K562 (cell line): ENCODE results near the gene KIF5A. TPM values are rescaled to one million over a fixed set of nuclear protein-coding genes. Genes with fewer than 3 reads are reported as not detected.

Experiments
- BCOR ChIP-seq: fragments of 450-650 bp; IDR thresholded peaks from 2 replicates; pipeline ENCODE4 v1.6.1; 2016
- CAMTA2 ChIP-seq: fragments of 250-450 bp; sonication (Bioruptor Pico); conservative IDR thresholded peaks from 2 replicates; pipeline ENCODE4 v1.5.1; 2022
- ELF1 ChIP-seq: fragments of 200-800 bp; sonication (Bioruptor generic); IDR thresholded peaks from 2 replicates; pipeline ENCODE4 v1.6.1; 2016; ENCODE audit warnings: missing genetic modification characterization, missing compliant biosample characterization
- ESRRB ChIP-seq: fragments of 250-450 bp; sonication (Bioruptor Pico); IDR thresholded peaks from 2 replicates; pipeline ENCODE4 v1.5.0; 2020; ENCODE audit warnings: mild to moderate bottlenecking, moderate library complexity, borderline replicate concordance
- GABPA ChIP-seq: fragments of 200-800 bp; sonication (Bioruptor generic); conservative IDR thresholded peaks from 2 replicates; pipeline ENCODE4 v1.6.1; 2016; ENCODE audit warnings: low read depth, missing genetic modification characterization, missing compliant biosample characterization
- GATAD2A ChIP-seq: fragments of 450-650 bp; IDR thresholded peaks from 2 replicates; pipeline ENCODE4 v1.6.1; 2017
- HDAC2 ChIP-seq: fragments of 450-650 bp; IDR thresholded peaks from 2 replicates; pipeline ENCODE4 v1.6.1; 2016; ENCODE audit warnings: mild to moderate bottlenecking
- HLTF ChIP-seq: fragments of 450-650 bp; IDR thresholded peaks from 2 replicates; pipeline ENCODE4 v1.6.1; 2016
- HNRNPK ChIP-seq: fragments of 200-400 bp; formaldehyde crosslinking; IDR thresholded peaks from one replicate; pipeline ENCODE4 v1.6.1; 2018; ENCODE audit warnings: mild to moderate bottlenecking, low read depth, low read length; ENCODE audit not compliant: poor library complexity, severe bottlenecking
- MAFG ChIP-seq: fragments of 450-650 bp; conservative IDR thresholded peaks from 2 replicates; pipeline ENCODE4 v1.6.1; 2016; ENCODE audit warnings: missing genetic modification characterization, missing compliant biosample characterization
- NR4A1 ChIP-seq, 2 experiments: fragments of 250-450 bp in 1 of 2; fragments of 450-650 bp in 1 of 2; sonication (Bioruptor Pico) in 1 of 2; IDR thresholded peaks; 2 replicates each; pipeline versions ENCODE4 v1.4.0 to v1.6.1; 2016 to 2020; ENCODE audit warnings: mild to moderate bottlenecking in 2 of 2, missing compliant biosample characterization in 1 of 2, missing genetic modification characterization in 1 of 2, moderate library complexity in 1 of 2
- RFX7 ChIP-seq: fragments of 250-450 bp; sonication (Bioruptor Pico); IDR thresholded peaks from 2 replicates; pipeline ENCODE4 v1.5.1; 2021; ENCODE audit warnings: mild to moderate bottlenecking
- SOX6 ChIP-seq: fragments of 450-650 bp; IDR thresholded peaks from 2 replicates; pipeline ENCODE4 v1.6.1; 2014; ENCODE audit warnings: mild to moderate bottlenecking
- TCF3 ChIP-seq: sonication (generic); formaldehyde crosslinking; IDR thresholded peaks from 2 replicates; pipeline ENCODE4 v1.4.0; 2020; ENCODE audit warnings: mild to moderate bottlenecking, missing genetic modification reagents
- TRIM24 ChIP-seq, 2 experiments: fragments of 450-650 bp; IDR thresholded peaks; 2 replicates each; pipeline ENCODE4 v1.6.1; 2016
- ZKSCAN1 ChIP-seq: fragments of 150-350 bp; IDR thresholded peaks from 2 replicates; pipeline ENCODE4 v1.6.1; 2016; ENCODE audit warnings: low read depth, low read length
- ZNF347 ChIP-seq: fragments of 450-650 bp; formaldehyde crosslinking; IDR thresholded peaks from 2 replicates; pipeline ENCODE4 v1.4.0; 2020; ENCODE audit warnings: low read depth, mild to moderate bottlenecking, moderate library complexity
- ZNF41 ChIP-seq: fragments of 250-450 bp; sonication (Bioruptor Pico); conservative IDR thresholded peaks from 2 replicates; pipeline ENCODE4 v1.4.0; 2020; ENCODE audit warnings: mild to moderate bottlenecking
- polyA plus RNA-seq, 8 experiments: library from polyadenylated mRNA; depleted of rRNA in 4 of 8; stranded (reverse) in 5 of 8; unstranded in 3 of 8; fragments of >200 nt; fragmentation: Nextera tagmentation in 2 of 8; fragmentation: Illumina TruSeq in 1 of 8; extraction: Ambion mirVana in 2 of 8; extraction: Trizol in 1 of 8; gene quantifications; 2 replicates each; pipeline versions ENCODE4 v1.2.1 to v1.2.3, GENCODE V29; 2011 to 2014; ENCODE audit warnings: inconsistent platforms in 1 of 8, missing spikeins in 1 of 8
- total RNA-seq, 7 experiments: library from RNA; depleted of rRNA in 6 of 7; stranded (reverse); fragments of >200 nt in 6 of 7; fragmentation: Illumina TruSeq in 2 of 7; extraction: Trizol in 2 of 7; gene quantifications; 2 replicates each; pipeline versions ENCODE4 v1.2.1 to v1.2.3, GENCODE V29; 2011 to 2021; ENCODE audit warnings: low replicate concordance in 1 of 7
- TF ChIP-seq, protein P1 (sequence below): sonication (generic); formaldehyde crosslinking; IDR thresholded peaks from 2 replicates; pipeline ENCODE4 v1.8.0; 2022; ENCODE audit warnings: mild to moderate bottlenecking, missing genetic modification reagents, borderline replicate concordance
- TF ChIP-seq, protein P2 (sequence below): sonication (generic); formaldehyde crosslinking; IDR thresholded peaks from 2 replicates; pipeline ENCODE4 v1.5.0; 2020; ENCODE audit warnings: missing genetic modification reagents
- TF ChIP-seq, protein P3 (sequence below): fragments of 250-450 bp; sonication (Bioruptor Pico); IDR thresholded peaks from 2 replicates; pipeline ENCODE4 v1.9.0; 2021; ENCODE audit warnings: mild to moderate bottlenecking, inconsistent platforms
- TF ChIP-seq, protein P4 (sequence below): sonication (generic); formaldehyde crosslinking; IDR thresholded peaks from 2 replicates; pipeline ENCODE4 v1.4.0; 2020; ENCODE audit warnings: mild to moderate bottlenecking, missing genetic modification reagents

Gene KIF5A
- total and polyA plus RNA-seq, 9 of the 15 experiments (the other 6 are each of a cell fraction or from before 2014, with no cell fraction given) = 3.4 to 17.7 (median 8.0) TPM

DNA sequence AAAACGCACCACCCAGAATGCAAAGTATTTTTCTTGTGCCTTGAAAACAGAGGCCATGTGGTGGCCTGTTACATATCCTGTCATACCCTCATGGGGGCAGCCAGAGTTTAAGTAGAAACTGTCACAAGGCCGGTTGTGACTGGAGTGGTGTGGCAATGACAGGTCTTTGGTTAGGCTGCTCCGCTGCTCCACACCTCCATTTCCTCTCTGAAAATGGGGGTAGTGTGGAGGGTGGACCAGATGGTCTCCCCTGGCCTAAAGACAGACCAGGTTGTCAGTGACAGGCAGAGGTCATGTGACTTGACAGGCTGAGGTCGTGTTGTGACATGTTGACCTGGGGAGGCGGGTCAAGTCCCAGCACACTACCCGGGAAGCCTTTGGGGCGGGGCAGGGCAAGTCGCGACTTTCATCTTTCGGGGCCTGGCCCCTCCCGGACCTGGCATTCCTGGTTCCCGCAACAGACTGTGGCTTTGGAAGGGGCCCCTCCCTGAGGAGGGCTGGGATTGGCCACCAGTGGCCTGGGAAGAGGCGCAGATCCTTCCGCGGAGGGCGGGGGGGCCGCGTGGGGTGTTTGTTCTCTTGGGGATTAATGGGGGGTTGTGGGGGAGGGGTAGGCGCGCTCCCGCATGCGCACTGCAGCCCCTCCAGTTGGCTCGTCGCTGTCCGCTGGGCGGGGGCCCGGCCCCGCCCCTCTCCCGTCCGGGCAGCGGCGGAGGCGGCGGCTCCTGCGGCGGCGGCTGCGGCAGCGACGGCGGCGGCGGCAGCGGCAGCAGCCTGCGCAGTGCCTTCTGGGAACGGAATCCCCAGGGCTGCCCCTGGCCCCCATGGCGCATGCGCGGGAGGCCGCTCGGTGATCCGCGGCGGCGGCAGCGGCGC lies 27.6 kb upstream of the KIF5A start, which contains the start of gene MBD6 (continued):
- TF ChIP-seq, protein P1, sequence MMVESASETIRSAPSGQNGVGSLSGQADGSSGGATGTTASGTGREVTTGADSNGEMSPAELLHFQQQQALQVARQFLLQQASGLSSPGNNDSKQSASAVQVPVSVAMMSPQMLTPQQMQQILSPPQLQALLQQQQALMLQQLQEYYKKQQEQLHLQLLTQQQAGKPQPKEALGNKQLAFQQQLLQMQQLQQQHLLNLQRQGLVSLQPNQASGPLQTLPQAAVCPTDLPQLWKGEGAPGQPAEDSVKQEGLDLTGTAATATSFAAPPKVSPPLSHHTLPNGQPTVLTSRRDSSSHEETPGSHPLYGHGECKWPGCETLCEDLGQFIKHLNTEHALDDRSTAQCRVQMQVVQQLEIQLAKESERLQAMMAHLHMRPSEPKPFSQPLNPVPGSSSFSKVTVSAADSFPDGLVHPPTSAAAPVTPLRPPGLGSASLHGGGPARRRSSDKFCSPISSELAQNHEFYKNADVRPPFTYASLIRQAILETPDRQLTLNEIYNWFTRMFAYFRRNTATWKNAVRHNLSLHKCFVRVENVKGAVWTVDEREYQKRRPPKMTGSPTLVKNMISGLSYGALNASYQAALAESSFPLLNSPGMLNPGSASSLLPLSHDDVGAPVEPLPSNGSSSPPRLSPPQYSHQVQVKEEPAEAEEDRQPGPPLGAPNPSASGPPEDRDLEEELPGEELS (CRISPR knock-in tag) = no peak
- peak; percentile 89 for TF ChIP-seq HDAC2
- peak; percentile 74; the same call in 1 of the 2 replicates for TF ChIP-seq SOX6
- peak; percentile 66 for TF ChIP-seq ELF1 (tag)
- TF ChIP-seq TRIM24 (IDR thresholded peaks at IDR 0.05) = peak; percentile 32 to 78; a peak in 3 of 4 replicates
- no peak for TF ChIP-seq GABPA (tag)
- 0 out of 2 replicates have a peak, but pooled peaks have one; percentile 16 for TF ChIP-seq ZKSCAN1
- peak; percentile 58; the same call in 1 of the 2 replicates for TF ChIP-seq BCOR
- TF ChIP-seq NR4A1 (CRISPR knock-in tag; IDR thresholded peaks at IDR 0.05) = peak; percentile 75; the same call in 1 of the 2 replicates
- TF ChIP-seq NR4A1 (tag; IDR thresholded peaks at IDR 0.05) = peak; percentile 87
- TF ChIP-seq ZNF347 = no peak
- no peak for TF ChIP-seq GATAD2A
- 0 out of 2 replicates have a peak, but pooled peaks have one; percentile 44 for TF ChIP-seq HLTF
- TF ChIP-seq MAFG (tag) = no peak
- TF ChIP-seq CAMTA2 (CRISPR knock-in tag) = no peak
- TF ChIP-seq, protein P2, sequence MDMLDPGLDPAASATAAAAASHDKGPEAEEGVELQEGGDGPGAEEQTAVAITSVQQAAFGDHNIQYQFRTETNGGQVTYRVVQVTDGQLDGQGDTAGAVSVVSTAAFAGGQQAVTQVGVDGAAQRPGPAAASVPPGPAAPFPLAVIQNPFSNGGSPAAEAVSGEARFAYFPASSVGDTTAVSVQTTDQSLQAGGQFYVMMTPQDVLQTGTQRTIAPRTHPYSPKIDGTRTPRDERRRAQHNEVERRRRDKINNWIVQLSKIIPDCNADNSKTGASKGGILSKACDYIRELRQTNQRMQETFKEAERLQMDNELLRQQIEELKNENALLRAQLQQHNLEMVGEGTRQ = peak; percentile 89
- no peak; the same call in 1 of the 2 replicates for TF ChIP-seq ZNF41 (CRISPR knock-in tag)
- no peak; the same call in 1 of the 2 replicates for TF ChIP-seq TCF3 (CRISPR knock-in tag)
- TF ChIP-seq RFX7 (CRISPR knock-in tag) = no peak
- TF ChIP-seq, protein P3, sequence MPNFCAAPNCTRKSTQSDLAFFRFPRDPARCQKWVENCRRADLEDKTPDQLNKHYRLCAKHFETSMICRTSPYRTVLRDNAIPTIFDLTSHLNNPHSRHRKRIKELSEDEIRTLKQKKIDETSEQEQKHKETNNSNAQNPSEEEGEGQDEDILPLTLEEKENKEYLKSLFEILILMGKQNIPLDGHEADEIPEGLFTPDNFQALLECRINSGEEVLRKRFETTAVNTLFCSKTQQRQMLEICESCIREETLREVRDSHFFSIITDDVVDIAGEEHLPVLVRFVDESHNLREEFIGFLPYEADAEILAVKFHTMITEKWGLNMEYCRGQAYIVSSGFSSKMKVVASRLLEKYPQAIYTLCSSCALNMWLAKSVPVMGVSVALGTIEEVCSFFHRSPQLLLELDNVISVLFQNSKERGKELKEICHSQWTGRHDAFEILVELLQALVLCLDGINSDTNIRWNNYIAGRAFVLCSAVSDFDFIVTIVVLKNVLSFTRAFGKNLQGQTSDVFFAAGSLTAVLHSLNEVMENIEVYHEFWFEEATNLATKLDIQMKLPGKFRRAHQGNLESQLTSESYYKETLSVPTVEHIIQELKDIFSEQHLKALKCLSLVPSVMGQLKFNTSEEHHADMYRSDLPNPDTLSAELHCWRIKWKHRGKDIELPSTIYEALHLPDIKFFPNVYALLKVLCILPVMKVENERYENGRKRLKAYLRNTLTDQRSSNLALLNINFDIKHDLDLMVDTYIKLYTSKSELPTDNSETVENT (CRISPR knock-in tag) = peak; percentile 80
- TF ChIP-seq, protein P4, sequence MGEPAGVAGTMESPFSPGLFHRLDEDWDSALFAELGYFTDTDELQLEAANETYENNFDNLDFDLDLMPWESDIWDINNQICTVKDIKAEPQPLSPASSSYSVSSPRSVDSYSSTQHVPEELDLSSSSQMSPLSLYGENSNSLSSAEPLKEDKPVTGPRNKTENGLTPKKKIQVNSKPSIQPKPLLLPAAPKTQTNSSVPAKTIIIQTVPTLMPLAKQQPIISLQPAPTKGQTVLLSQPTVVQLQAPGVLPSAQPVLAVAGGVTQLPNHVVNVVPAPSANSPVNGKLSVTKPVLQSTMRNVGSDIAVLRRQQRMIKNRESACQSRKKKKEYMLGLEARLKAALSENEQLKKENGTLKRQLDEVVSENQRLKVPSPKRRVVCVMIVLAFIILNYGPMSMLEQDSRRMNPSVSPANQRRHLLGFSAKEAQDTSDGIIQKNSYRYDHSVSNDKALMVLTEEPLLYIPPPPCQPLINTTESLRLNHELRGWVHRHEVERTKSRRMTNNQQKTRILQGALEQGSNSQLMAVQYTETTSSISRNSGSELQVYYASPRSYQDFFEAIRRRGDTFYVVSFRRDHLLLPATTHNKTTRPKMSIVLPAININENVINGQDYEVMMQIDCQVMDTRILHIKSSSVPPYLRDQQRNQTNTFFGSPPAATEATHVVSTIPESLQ (CRISPR knock-in tag) = no peak
- no peak for TF ChIP-seq HNRNPK
- no peak for TF ChIP-seq ESRRB (CRISPR knock-in tag)
